Gastroesophageal sphincter (tissue), 3 donors: ENCODE results near the gene PTH2R.

Source experiments
- CTCF ChIP-seq, 4 experiments: fragments of 200-600 bp in 2 of 4; fragments of 450-650 bp in 2 of 4; sonication (generic) in 1 of 4; IDR thresholded peaks; one replicate each; pipeline ENCODE4 v1.5.1; 2017 to 2019; ENCODE audit warnings: antibody characterized with exemption in 4 of 4, mild to moderate bottlenecking in 2 of 4, moderate library complexity in 2 of 4
- EP300 ChIP-seq: sonication (generic); formaldehyde crosslinking; IDR thresholded peaks from one replicate; pipeline ENCODE4 v1.6.1; 2017; ENCODE audit warnings: antibody characterized with exemption, mild to moderate bottlenecking
- POLR2AphosphoS5 ChIP-seq: sonication (generic); formaldehyde crosslinking; IDR thresholded peaks from one replicate; pipeline ENCODE4 v1.6.1; 2017; ENCODE audit warnings: antibody characterized with exemption

- no peak for TF ChIP-seq CTCF (IDR thresholded peaks at IDR 0.05)
- no peak for TF ChIP-seq POLR2AphosphoS5
- TF ChIP-seq EP300, result no peak
Measured at GRCh38 chr2:208464205-208464604, 57.6 kb downstream of the PTH2R start.
